Measurements from ENCODE around the gene SPATA31E1. TPM values are rescaled to one million over a fixed set of nuclear protein-coding genes. Genes with fewer than 3 reads are reported as not detected.
"Not testable (repeated sequence)": the region's sequence is repeated elsewhere in the genome, so short reads cannot be mapped to it uniquely, and the experiment has no call there.

SPATA31E1 gene
- polyA plus RNA-seq (2012; ENCODE audit: missing spikeins): not detected

DNA sequence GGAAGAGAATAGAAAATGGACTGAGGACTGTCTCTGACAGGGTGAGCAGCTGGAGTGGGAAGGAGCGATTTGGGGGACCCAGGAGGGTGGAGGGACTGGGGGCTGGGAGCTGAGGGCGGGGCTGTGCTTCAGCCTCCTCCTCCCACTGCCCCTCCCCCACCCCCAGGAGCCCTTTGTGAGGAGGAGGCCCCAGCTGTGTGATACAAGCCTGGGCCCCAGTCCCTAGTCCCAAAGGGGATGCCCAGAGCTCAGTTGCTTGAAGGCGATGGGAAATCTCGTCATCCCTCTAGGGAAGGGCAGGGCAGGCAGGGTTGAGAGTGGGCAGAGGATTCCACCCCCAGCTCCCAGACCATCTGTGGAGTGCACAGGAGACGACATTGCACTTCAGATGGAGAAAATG lies at the start of gene SPATA31E1:
SPATA31E1 (plus strand) TSS at position 251 of the 400 bp plus-strand sequence; CDS start at position 266, 15 bp downstream.
- no peak for FAIRE-seq
- no peak for TF ChIP-seq POLR2AphosphoS5 (IDR thresholded peaks at IDR 0.05; ENCODE audit: low read depth, low read length)
- TF ChIP-seq POLR2A (IDR thresholded peaks at IDR 0.05; ENCODE audit: low read depth, low read length): no peak
- no peak for TF ChIP-seq TAF1 (IDR thresholded peaks at IDR 0.05; ENCODE audit: borderline replicate concordance, low read depth, low read length)
- DNase-seq (ENCODE audit: insufficient read length): no peak

- DNase-seq (ENCODE audit: insufficient read length) (no peak), FAIRE-seq (no peak)
Measured at GRCh38 chr9:87834357-87834756, 48.3 kb upstream of the SPATA31E1 start.

GRCh38 chr9:87836536-87836935 lies 46.1 kb upstream of the SPATA31E1 start:
- no peak for DNase-seq (ENCODE audit: insufficient read length)
- TF ChIP-seq POLR2A (IDR thresholded peaks at IDR 0.05; ENCODE audit: low read depth, low read length) (no peak), TAF1 (IDR thresholded peaks at IDR 0.05; ENCODE audit: borderline replicate concordance, low read depth, low read length) (no peak), POLR2AphosphoS5 (IDR thresholded peaks at IDR 0.05; ENCODE audit: low read depth, low read length) (no peak)
- FAIRE-seq: no peak

More at GRCh38 chr9:87834357-87834756, 48.3 kb upstream of the SPATA31E1 start:
- no peak for TF ChIP-seq POLR2AphosphoS5 (IDR thresholded peaks at IDR 0.05; ENCODE audit: low read depth, low read length)
- TF ChIP-seq TAF1 (IDR thresholded peaks at IDR 0.05; ENCODE audit: borderline replicate concordance, low read depth, low read length): no peak
- no peak for TF ChIP-seq POLR2A (IDR thresholded peaks at IDR 0.05; ENCODE audit: low read depth, low read length)

DNA sequence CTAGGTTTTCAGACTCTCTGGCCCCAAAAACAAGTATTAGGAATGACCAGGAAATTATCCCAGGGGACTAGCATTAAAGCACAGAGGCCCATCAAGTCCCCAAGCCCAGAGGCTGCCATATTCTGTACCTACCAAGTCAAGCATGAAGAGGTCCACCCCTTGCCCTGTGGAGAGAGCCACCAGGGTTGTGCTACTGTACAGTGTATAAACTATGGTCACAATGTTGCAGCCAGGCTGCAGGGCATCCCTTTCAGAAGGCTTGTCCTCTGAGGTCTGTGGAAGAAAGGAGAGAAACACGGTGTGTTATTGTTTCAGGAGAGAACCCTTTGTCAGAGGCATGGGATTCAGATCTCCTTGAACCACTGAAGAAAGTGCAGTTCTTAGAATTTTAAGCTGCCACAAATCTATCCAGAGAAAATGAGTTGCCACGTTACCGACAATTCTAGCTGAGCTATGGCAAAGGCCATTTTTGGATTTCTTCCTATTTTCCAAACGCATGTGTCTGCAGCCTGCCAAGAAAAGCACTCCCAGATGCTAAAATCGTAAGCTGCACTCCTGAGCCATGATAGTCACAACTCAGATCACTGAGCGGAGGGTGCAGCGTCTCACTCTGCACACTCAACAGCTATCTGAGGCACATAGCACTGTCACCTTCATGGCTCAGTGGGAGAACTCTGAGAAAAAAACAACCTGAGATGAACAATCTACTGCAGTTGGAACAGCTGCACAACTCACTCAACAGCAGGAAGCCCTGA lies 45.5 kb upstream of the SPATA31E1 start:
- FAIRE-seq (no peak), DNase-seq (ENCODE audit: insufficient read length) (no peak)
- TF ChIP-seq POLR2AphosphoS5 (IDR thresholded peaks at IDR 0.05; ENCODE audit: low read depth, low read length) (no peak), TAF1 (IDR thresholded peaks at IDR 0.05; ENCODE audit: borderline replicate concordance, low read depth, low read length) (no peak), POLR2A (IDR thresholded peaks at IDR 0.05; ENCODE audit: low read depth, low read length) (no peak)

DNA sequence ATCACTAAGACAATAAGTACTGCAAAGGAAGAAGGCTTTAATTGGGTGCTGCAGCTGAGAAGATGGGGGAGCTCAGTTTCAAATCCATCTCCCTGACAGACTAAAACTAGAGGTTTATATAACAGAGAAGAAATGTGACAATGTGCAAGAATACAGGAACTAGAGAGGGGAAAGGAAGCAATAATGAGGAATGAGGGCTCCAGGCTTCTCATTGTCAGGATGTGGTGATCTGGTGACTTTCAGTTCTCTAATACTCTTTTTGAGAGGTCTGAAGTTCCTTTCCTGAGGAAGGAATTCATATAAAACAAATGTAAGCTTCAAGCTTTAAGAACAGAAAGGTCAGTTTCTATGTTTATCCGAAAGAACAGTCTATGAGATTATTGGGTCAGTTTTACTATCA lies 42.5 kb upstream of the SPATA31E1 start:
- no peak for FAIRE-seq
- DNase-seq (ENCODE audit: insufficient read length): no peak
- TF ChIP-seq POLR2A (IDR thresholded peaks at IDR 0.05; ENCODE audit: low read depth, low read length): no peak
- no peak for TF ChIP-seq POLR2AphosphoS5 (IDR thresholded peaks at IDR 0.05; ENCODE audit: low read depth, low read length)
- TF ChIP-seq TAF1 (IDR thresholded peaks at IDR 0.05; ENCODE audit: borderline replicate concordance, low read depth, low read length): no peak

DNA sequence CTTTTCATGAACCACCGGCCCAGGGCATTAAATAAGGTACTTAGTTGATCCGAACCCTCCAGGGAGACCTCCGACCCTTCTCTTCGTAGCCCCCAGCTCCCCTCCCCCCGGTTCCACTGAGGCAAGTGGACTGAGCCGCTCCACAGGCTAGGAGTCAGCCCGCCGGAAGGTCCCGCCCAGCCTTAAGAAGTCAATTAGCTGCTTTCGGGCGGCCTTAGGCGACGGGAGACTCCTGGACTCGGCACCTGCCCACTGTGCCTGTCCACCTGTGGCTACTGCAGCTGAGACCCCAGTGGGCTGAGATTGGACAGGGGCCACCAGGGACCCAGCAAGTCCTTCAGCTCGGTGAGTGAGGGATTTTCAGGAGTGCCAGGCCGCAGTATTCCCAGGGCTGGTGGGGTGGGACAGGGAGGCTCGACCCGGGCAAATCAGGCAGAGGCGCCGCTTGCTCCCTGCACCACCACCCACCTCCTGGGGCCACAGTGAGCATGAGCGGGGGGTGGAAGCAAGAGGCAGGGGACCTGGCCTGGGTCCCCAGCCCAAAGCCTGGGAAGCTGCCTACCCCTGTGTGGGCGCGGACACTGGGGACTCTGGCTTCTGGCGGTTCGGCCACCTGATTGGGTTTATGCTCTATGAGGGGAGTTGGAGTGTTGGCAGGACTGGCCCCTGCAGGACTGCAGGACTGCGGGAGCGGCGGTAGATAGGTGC lies 39.6 kb upstream of the SPATA31E1 start:
- FAIRE-seq: no peak
- TF ChIP-seq POLR2A (IDR thresholded peaks at IDR 0.05; ENCODE audit: low read depth, low read length) (no peak), POLR2AphosphoS5 (IDR thresholded peaks at IDR 0.05; ENCODE audit: low read depth, low read length) (no peak)
- no peak for DNase-seq (ENCODE audit: insufficient read length)

DNA sequence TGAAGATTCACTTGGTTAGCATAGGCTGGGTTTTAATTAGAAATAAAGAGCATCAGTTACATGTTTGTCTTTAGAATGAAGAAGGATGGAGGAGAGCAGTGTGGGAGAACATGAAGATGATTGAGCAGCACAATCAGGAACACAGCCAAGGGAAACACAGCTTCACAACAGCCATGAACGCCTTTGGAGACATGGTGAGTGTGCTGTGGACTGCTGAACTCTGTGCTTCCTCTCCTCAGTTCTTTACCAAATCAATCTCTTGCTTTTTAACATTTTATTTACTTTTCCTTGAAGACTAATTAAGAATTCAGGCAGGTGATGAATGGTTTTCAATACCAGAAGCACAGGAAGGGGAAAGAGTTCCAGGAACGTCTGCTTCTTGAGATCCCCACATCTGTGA lies 38.2 kb upstream of the SPATA31E1 start:
- DNase-seq (ENCODE audit: insufficient read length) (no peak), FAIRE-seq (no peak)
- TF ChIP-seq TAF1 (IDR thresholded peaks at IDR 0.05; ENCODE audit: borderline replicate concordance, low read depth, low read length): no peak
- TF ChIP-seq POLR2A (IDR thresholded peaks at IDR 0.05; ENCODE audit: low read depth, low read length): no peak
- TF ChIP-seq POLR2AphosphoS5 (IDR thresholded peaks at IDR 0.05; ENCODE audit: low read depth, low read length): no peak

GRCh38 chr9:87847817-87848216 lies 34.9 kb upstream of the SPATA31E1 start:
- FAIRE-seq; DNase-seq (ENCODE audit: insufficient read length): not testable (repeated sequence)

- no peak for TF ChIP-seq TAF1 (IDR thresholded peaks at IDR 0.05; ENCODE audit: borderline replicate concordance, low read depth, low read length)
- FAIRE-seq (no peak), DNase-seq (ENCODE audit: insufficient read length) (no peak)
Measured at GRCh38 chr9:87849144-87849758, 33.4 kb upstream of the SPATA31E1 start.

GRCh38 chr9:87850391-87850790 lies 32.3 kb upstream of the SPATA31E1 start:
- no peak for TF ChIP-seq POLR2AphosphoS5 (IDR thresholded peaks at IDR 0.05; ENCODE audit: low read depth, low read length)
- TF ChIP-seq TAF1 (IDR thresholded peaks at IDR 0.05; ENCODE audit: borderline replicate concordance, low read depth, low read length): no peak
- no peak for TF ChIP-seq POLR2A (IDR thresholded peaks at IDR 0.05; ENCODE audit: low read depth, low read length)
- DNase-seq (ENCODE audit: insufficient read length) (no peak), FAIRE-seq (no peak)

GRCh38 chr9:87851186-87851585 lies 31.5 kb upstream of the SPATA31E1 start:
- not testable (repeated sequence) for DNase-seq (ENCODE audit: insufficient read length); FAIRE-seq

DNA sequence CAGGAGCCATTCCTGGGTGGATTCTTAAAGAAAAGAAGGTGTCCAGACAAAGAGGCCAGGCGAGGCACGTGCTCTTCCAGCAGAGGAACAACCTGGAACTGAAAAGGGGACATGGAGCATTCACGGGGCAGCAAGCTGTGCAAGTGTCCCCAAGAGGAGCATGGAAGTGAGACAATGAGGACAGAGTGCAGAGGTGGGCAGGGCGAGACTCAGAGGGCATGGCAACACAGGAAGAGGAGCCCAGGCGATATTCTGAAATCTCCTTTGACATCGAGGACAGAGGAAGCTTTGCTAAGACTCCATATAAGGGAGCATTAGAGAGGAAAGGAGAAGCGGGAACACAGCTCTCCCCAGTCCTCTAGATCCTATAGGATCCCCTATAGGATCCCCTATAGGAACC lies 29.4 kb upstream of the SPATA31E1 start:
- DNase-seq (ENCODE audit: insufficient read length) (no peak), FAIRE-seq (no peak)
- TF ChIP-seq TAF1 (IDR thresholded peaks at IDR 0.05; ENCODE audit: borderline replicate concordance, low read depth, low read length) (no peak), POLR2AphosphoS5 (IDR thresholded peaks at IDR 0.05; ENCODE audit: low read depth, low read length) (no peak), POLR2A (IDR thresholded peaks at IDR 0.05; ENCODE audit: low read depth, low read length) (no peak)

All from GM12892 (cell line).